Mesodermal cell (in vitro differentiated cells): ENCODE measurements around the gene MDGA2.
A peak's percentile ranks its signal among the peaks of the same experiment; 100 is the strongest.

Source experiments
- H3K27ac ChIP-seq: 2 replicates; pipeline ENCODE4 v1.7.0; 2013; ENCODE audit warnings: mild to moderate bottlenecking, low read depth, low read length, moderate library complexity; ENCODE audit not compliant: severe bottlenecking
- H3K36me3 ChIP-seq: 2 replicates; pipeline ENCODE4 v1.7.1; 2013; ENCODE audit warnings: mild to moderate bottlenecking, low read length, moderate library complexity; ENCODE audit not compliant: control insufficient read depth, insufficient read depth
- H3K4me1 ChIP-seq: one replicate; pipeline ENCODE4 v1.7.1; 2013; ENCODE audit warnings: mild to moderate bottlenecking, low read length; ENCODE audit not compliant: insufficient read depth, control insufficient read depth, poor library complexity, severe bottlenecking
- H3K4me3 ChIP-seq: 2 replicates; pipeline ENCODE4 v1.7.0; 2013; ENCODE audit warnings: low read length, control low read depth, mild to moderate bottlenecking; ENCODE audit not compliant: insufficient read depth, poor library complexity, severe bottlenecking; ENCODE audit errors: extremely low read depth
- H3K9me3 ChIP-seq: 2 replicates; pipeline ENCODE4 v1.7.1; 2013; ENCODE audit warnings: mild to moderate bottlenecking, low read length, moderate library complexity; ENCODE audit not compliant: control insufficient read depth
- WGBS, 2 experiments: methylation state at CpG; one replicate each; pipeline ENCODE4 v1.1.5; 2013; ENCODE audit warnings: missing lambda C conversion rate in 2 of 2; ENCODE audit not compliant: insufficient coverage in 2 of 2; 5-methylcytosine and 5-hydroxymethylcytosine counted together

The MDGA2 gene

GRCh38 chr14:47549886-47550285 lies 125.5 kb downstream of the MDGA2 start:
- Histone ChIP-seq H3K4me3 (no peak overlapping the region), H3K4me1 (no peaks in the 10 kb centered on the region), H3K36me3 (no peaks in the 10 kb centered on the region), H3K27ac (no peak overlapping the region), H3K9me3 (no peaks in the 10 kb centered on the region)
- 100% methylated on average over 1 of the region's 2 CpGs; no CpG with 5 or more reads in 1 of the 2 experiments for WGBS, 2 experiments

GRCh38 chr14:47543459-47543858 lies 131.9 kb downstream of the MDGA2 start:
- no peaks in the 10 kb centered on the region for H3K4me1 ChIP-seq
- H3K27ac ChIP-seq: no peak overlapping the region
- 100% methylated on average over 1 of the region's 1 CpG; no CpG with 5 or more reads in 1 of the 2 experiments for WGBS, 2 experiments
- H3K9me3 ChIP-seq: no peaks in the 10 kb centered on the region
- H3K4me3 ChIP-seq: no peak overlapping the region
- no peaks in the 10 kb centered on the region for H3K36me3 ChIP-seq

GRCh38 chr14:47541662-47542061 lies 133.7 kb downstream of the MDGA2 start:
- no peaks in the 10 kb centered on the region for H3K9me3 ChIP-seq
- H3K36me3 ChIP-seq: no peaks in the 10 kb centered on the region
- H3K27ac ChIP-seq: peak overlapping the region; percentile 36
- no peaks in the 10 kb centered on the region for H3K4me1 ChIP-seq
- no peak overlapping the region for H3K4me3 ChIP-seq
- WGBS, 2 experiments: 75% methylated on average over 2 of the region's 4 CpGs; no CpG with 5 or more reads in 1 of the 2 experiments

- Histone ChIP-seq H3K4me1 (no peaks in the 10 kb centered on the region), H3K27ac (no peak overlapping the region), H3K36me3 (no peaks in the 10 kb centered on the region), H3K9me3 (no peaks in the 10 kb centered on the region), H3K4me3 (no peak overlapping the region)
- WGBS, 2 experiments: 33% methylated on average over 3 of the region's 3 CpGs; no CpG with 5 or more reads in 1 of the 2 experiments
These were observed 136.4 kb downstream of the MDGA2 start for GRCh38 chr14:47539031-47539461.

GRCh38 chr14:47536341-47536740 lies 139.1 kb downstream of the MDGA2 start:
- H3K27ac ChIP-seq: no peak overlapping the region
- WGBS, 2 experiments: no CpG with 5 or more reads among the region's 2 CpGs
- H3K36me3 ChIP-seq: no peaks in the 10 kb centered on the region
- no peaks in the 10 kb centered on the region for H3K9me3 ChIP-seq
- no peaks in the 10 kb centered on the region for H3K4me1 ChIP-seq
- no peak overlapping the region for H3K4me3 ChIP-seq

GRCh38 chr14:47526591-47527244 lies 148.7 kb downstream of the MDGA2 start:
- no CpG with 5 or more reads among the region's 3 CpGs for WGBS, 2 experiments
- Histone ChIP-seq H3K36me3 (no peaks in the 10 kb centered on the region), H3K9me3 (no peaks in the 10 kb centered on the region), H3K27ac (no peak overlapping the region), H3K4me1 (no peaks in the 10 kb centered on the region), H3K4me3 (no peak overlapping the region)

GRCh38 chr14:47524524-47524923 lies 150.9 kb downstream of the MDGA2 start:
- Histone ChIP-seq H3K36me3 (no peaks in the 10 kb centered on the region), H3K27ac (no peak overlapping the region), H3K4me3 (no peak overlapping the region), H3K9me3 (no peaks in the 10 kb centered on the region), H3K4me1 (no peaks in the 10 kb centered on the region)
- 90% methylated on average over 2 of the region's 4 CpGs; no CpG with 5 or more reads in 1 of the 2 experiments for WGBS, 2 experiments

- Histone ChIP-seq H3K4me1 (no peaks in the 10 kb centered on the region), H3K36me3 (no peaks in the 10 kb centered on the region), H3K27ac (no peak overlapping the region), H3K9me3 (no peaks in the 10 kb centered on the region), H3K4me3 (no peak overlapping the region)
- WGBS, 2 experiments: 100% methylated on average over 1 of the region's 3 CpGs; no CpG with 5 or more reads in 1 of the 2 experiments
These were observed 155.0 kb downstream of the MDGA2 start for GRCh38 chr14:47520382-47520781.

- no CpG with 5 or more reads among the region's 2 CpGs for WGBS, 2 experiments
- H3K4me3 ChIP-seq: no peak overlapping the region
- H3K4me1 ChIP-seq: peaks cover 3% of the 10 kb centered on the region
- H3K27ac ChIP-seq: no peak overlapping the region
- H3K36me3 ChIP-seq: no peaks in the 10 kb centered on the region
- no peaks in the 10 kb centered on the region for H3K9me3 ChIP-seq
These were observed 163.6 kb downstream of the MDGA2 start for GRCh38 chr14:47511829-47512228.

GRCh38 chr14:47509957-47510356 lies 165.4 kb downstream of the MDGA2 start:
- H3K36me3 ChIP-seq: no peaks in the 10 kb centered on the region
- H3K4me3 ChIP-seq: no peak overlapping the region
- no peak overlapping the region for H3K27ac ChIP-seq
- peaks cover 3% of the 10 kb centered on the region for H3K4me1 ChIP-seq
- 80% methylated on average over 1 of the region's 5 CpGs; no CpG with 5 or more reads in 1 of the 2 experiments for WGBS, 2 experiments
- H3K9me3 ChIP-seq: no peaks in the 10 kb centered on the region

- WGBS, 2 experiments: 92% methylated on average over 2 of the region's 2 CpGs; no CpG with 5 or more reads in 1 of the 2 experiments
- Histone ChIP-seq H3K36me3 (no peaks in the 10 kb centered on the region), H3K27ac (no peak overlapping the region), H3K4me1 (no peaks in the 10 kb centered on the region), H3K9me3 (no peaks in the 10 kb centered on the region), H3K4me3 (no peak overlapping the region)
These were observed 167.5 kb downstream of the MDGA2 start for GRCh38 chr14:47507861-47508260.
